GM21576 (cell line): ENCODE data around the gene ITPR1.
"Not testable (repeated sequence)": the region's sequence is repeated elsewhere in the genome, so short reads cannot be mapped to it uniquely, and the experiment has no call there.

Experiments
- ATAC-seq: cut with Tn5 transposase; IDR thresholded peaks from one replicate; pipeline ENCODE4 v1.9.1; 2021; ENCODE audit warnings: mild to moderate bottlenecking, moderate library complexity; ENCODE audit not compliant: unreplicated experiment

The ITPR1 gene

GRCh38 chr3:4493014-4493940, at the start of gene ITPR1:
ITPR1 (plus strand) TSS chr3:4493348; CDS start chr3:4516492, 23,144 bp downstream.
- ATAC-seq, result peak; percentile 92

- ATAC-seq, result no peak
Measured at GRCh38 chr3:4447295-4447999, 45.7 kb upstream of the ITPR1 start.

GRCh38 chr3:4448187-4448586, 45.0 kb upstream of the ITPR1 start:
- no peak for ATAC-seq

- ATAC-seq, result no peak
Measured at GRCh38 chr3:4449043-4449805, 43.9 kb upstream of the ITPR1 start.

- no peak for ATAC-seq
Measured at GRCh38 chr3:4454142-4454541, 39.0 kb upstream of the ITPR1 start.

GRCh38 chr3:4456780-4457179, 36.4 kb upstream of the ITPR1 start:
- not testable (repeated sequence) for ATAC-seq

- no peak for ATAC-seq
Measured at GRCh38 chr3:4458961-4459360, 34.2 kb upstream of the ITPR1 start.

GRCh38 chr3:4460334-4460733, 32.8 kb upstream of the ITPR1 start:
- no peak for ATAC-seq

- ATAC-seq, result no peak
Measured at GRCh38 chr3:4461468-4462090, 31.6 kb upstream of the ITPR1 start.

- ATAC-seq, result no peak
Measured at GRCh38 chr3:4462369-4463040, 30.6 kb upstream of the ITPR1 start.

- ATAC-seq, result no peak
Measured at GRCh38 chr3:4464576-4464975, 28.6 kb upstream of the ITPR1 start.

GRCh38 chr3:4466741-4467521, 26.2 kb upstream of the ITPR1 start, which contains the start of gene SUMF1:
SUMF1 (minus strand) TSS chr3:4467269; CDS start chr3:4467245, 24 bp downstream.
- peak; percentile 100 for ATAC-seq

GRCh38 chr3:4467522-4467867, 25.7 kb upstream of the ITPR1 start:
- ATAC-seq, result no peak

- ATAC-seq, result no peak
Measured at GRCh38 chr3:4471907-4472306, 21.2 kb upstream of the ITPR1 start.

GRCh38 chr3:4472312-4472711, 20.8 kb upstream of the ITPR1 start:
- ATAC-seq, result no peak

GRCh38 chr3:4472766-4473165, 20.4 kb upstream of the ITPR1 start:
- ATAC-seq, result no peak

- peak; percentile 62 for ATAC-seq
Measured at GRCh38 chr3:4474683-4475490, 18.3 kb upstream of the ITPR1 start.

- no peak for ATAC-seq
Measured at GRCh38 chr3:4475804-4476203, 17.3 kb upstream of the ITPR1 start.

- no peak for ATAC-seq
Measured at GRCh38 chr3:4476496-4476895, 16.7 kb upstream of the ITPR1 start.
